B cell (primary cell): ENCODE data around the gene TRAF5. TPM values are rescaled to one million over a fixed set of nuclear protein-coding genes. Genes with fewer than 3 reads are reported as not detected.

Experiments used
- ATAC-seq: fragments of 200-7000 bp; cut with Tn5 transposase; one replicate; pipeline ENCODE4 v1.10.0; 2021; ENCODE audit warnings: low read depth, mild to moderate bottlenecking, moderate number of reproducible peaks, moderate library complexity
- CTCF ChIA-PET: fragments of 350-600 bp; sonication (Branson Sonifier 250); formaldehyde crosslinking; loops from one replicate; lab custom pipeline; 2021; ENCODE audit warnings: antibody characterized with exemption, inconsistent platforms; lab: Charles Lee
- POLR2A ChIA-PET: fragments of 350-600 bp; sonication (Branson Sonifier 250); formaldehyde crosslinking; loops from one replicate; lab custom pipeline; 2021; ENCODE audit warnings: antibody characterized with exemption; lab: Charles Lee
- DNase-seq: peaks from one replicate; pipeline ENCODE4 v3.0.0; 2013
- H2AFZ ChIP-seq: 2 replicates; pipeline ENCODE4 v1.6.1; 2012; ENCODE audit warnings: mild to moderate bottlenecking, low read depth, low read length; ENCODE audit not compliant: insufficient read depth, poor library complexity, severe bottlenecking
- H3K27ac ChIP-seq, 2 donors: 1 replicate in 1 of 2; 2 replicates in 1 of 2; pipeline ENCODE4 v1.5.1; 2012 to 2013; ENCODE audit warnings: low read length in 2 of 2, mild to moderate bottlenecking in 2 of 2, moderate library complexity in 1 of 2
- H3K27me3 ChIP-seq, 4 experiments: fragments of 200-600 bp in 1 of 4; sonication (generic) in 1 of 4; replicated peaks in 1 of 4; 1 replicate in 2 of 4; 2 replicates in 2 of 4; pipeline versions ENCODE4 v1.6.1 to v1.7.0; 2013 to 2016; ENCODE audit warnings: low read length in 3 of 4, mild to moderate bottlenecking in 2 of 4, mixed read lengths in 1 of 4, moderate library complexity in 1 of 4; ENCODE audit not compliant: insufficient read depth in 4 of 4, control insufficient read depth in 3 of 4; ENCODE audit errors: control extremely low read depth in 1 of 4
- H3K36me3 ChIP-seq, 2 experiments: replicated peaks in 1 of 2; 1 replicate in 1 of 2; 2 replicates in 1 of 2; pipeline versions ENCODE4 v1.6.1 to v1.7.1; 2013; ENCODE audit warnings: low read length in 1 of 2; ENCODE audit not compliant: insufficient read depth in 2 of 2, control insufficient read depth in 1 of 2; ENCODE audit errors: control extremely low read depth in 1 of 2, extremely low read depth in 1 of 2
- H3K4me1 ChIP-seq, 2 donors: fragments of 200-600 bp in 1 of 2; sonication (generic) in 1 of 2; 1 replicate in 1 of 2; 2 replicates in 1 of 2; pipeline versions ENCODE4 v1.5.1 to v1.6.1; 2013 to 2017; ENCODE audit warnings: low read length in 2 of 2; ENCODE audit not compliant: control insufficient read depth in 2 of 2, insufficient read depth in 2 of 2
- H3K4me2 ChIP-seq: replicated peaks from 2 replicates; pipeline ENCODE3; 2012; ENCODE audit warnings: mild to moderate bottlenecking, low read depth, low read length; ENCODE audit not compliant: poor library complexity, severe bottlenecking
- H3K4me3 ChIP-seq, 5 experiments: fragments of 200-600 bp in 1 of 5; sonication (generic) in 1 of 5; 1 replicate in 3 of 5; 2 replicates in 2 of 5; pipeline versions ENCODE4 v1.5.1 to v1.7.0; 2011 to 2016; ENCODE audit warnings: low read length in 4 of 5, mild to moderate bottlenecking in 4 of 5, low read depth in 2 of 5, control low read depth in 1 of 5, moderate library complexity in 1 of 5; ENCODE audit not compliant: insufficient read depth in 1 of 5; ENCODE audit errors: control extremely low read depth in 1 of 5, extremely low read depth in 1 of 5
- H3K79me2 ChIP-seq: fragments of 200-600 bp; sonication (generic); one replicate; pipeline ENCODE4 v1.6.0; 2016; ENCODE audit warnings: low read length; ENCODE audit not compliant: control insufficient read depth, insufficient read depth
- H3K9ac ChIP-seq: fragments of 200-600 bp; sonication (generic); 2 replicates; pipeline ENCODE4 v1.6.1; 2017; ENCODE audit warnings: mild to moderate bottlenecking, low read length, moderate library complexity
- H3K9me3 ChIP-seq, 3 donors: one replicate each; pipeline versions ENCODE4 v1.6.1 to v1.7.1; 2013; ENCODE audit warnings: low read length in 2 of 3; ENCODE audit not compliant: control insufficient read depth in 2 of 3, insufficient read depth in 1 of 3; ENCODE audit errors: control extremely low read depth in 1 of 3
- H4K20me1 ChIP-seq: 2 replicates; pipeline ENCODE4 v1.6.0; 2012; ENCODE audit warnings: mild to moderate bottlenecking, low read length; ENCODE audit not compliant: insufficient read depth, control insufficient read depth, poor library complexity, severe bottlenecking
- H3K27ac Mint-ChIP-seq: one replicate; pipeline ENCODE4 v1.8.0; 2021; ENCODE audit warnings: mixed read lengths
- H3K27me3 Mint-ChIP-seq: one replicate; pipeline ENCODE4 v1.8.0; 2021; ENCODE audit warnings: mixed read lengths
- H3K4me1 Mint-ChIP-seq: one replicate; pipeline ENCODE4 v1.8.0; 2021; ENCODE audit warnings: mixed read lengths
- H3K4me3 Mint-ChIP-seq: one replicate; pipeline ENCODE4 v1.8.0; 2021; ENCODE audit warnings: mixed read lengths
- H3K9me3 Mint-ChIP-seq: one replicate; pipeline ENCODE4 v1.8.0; 2022; ENCODE audit warnings: mixed read lengths; ENCODE audit not compliant: insufficient read depth
- CTCF ChIP-seq: fragments of 200-600 bp; IDR thresholded peaks from one replicate; pipeline ENCODE4 v1.8.0; 2022; ENCODE audit warnings: antibody characterized with exemption, mild to moderate bottlenecking
- EZH2 ChIP-seq: IDR thresholded peaks from 2 replicates; pipeline ENCODE4 v1.6.1; 2012; ENCODE audit warnings: borderline replicate concordance, low read depth, mild to moderate bottlenecking, moderate library complexity, low read length; ENCODE audit not compliant: insufficient read depth, poor library complexity, severe bottlenecking
- WGBS: methylation state at CpG from one replicate; pipeline ENCODE4 v1.1.5; 2013; ENCODE audit warnings: missing lambda C conversion rate; ENCODE audit not compliant: insufficient coverage; 5-methylcytosine and 5-hydroxymethylcytosine counted together
- intact Hi-C: fragments of 100-400 bp; cut with micrococcal nuclease; formaldehyde crosslinking; loops from one replicate; pipeline ENCODE4 v1.10.0; 2022
- polyA plus RNA-seq: library from polyadenylated mRNA; depleted of rRNA; stranded (reverse); fragments of >200 nt; gene quantifications from 2 replicates; pipeline ENCODE4 v1.2.3, GENCODE V29; 2012
- total RNA-seq, 2 donors: library from RNA; stranded (reverse); fragments of 120-200 nt in 1 of 2; gene quantifications; 1 replicate in 1 of 2; 2 replicates in 1 of 2; pipeline versions ENCODE4 v1.2.3 to v1.2.4, GENCODE V29; 2013 to 2022

The TRAF5 gene
- total and polyA plus RNA-seq, 2 donors (not counting 1 experiment from before 2014, with no cell fraction given): 129 to 143 TPM

DNA sequence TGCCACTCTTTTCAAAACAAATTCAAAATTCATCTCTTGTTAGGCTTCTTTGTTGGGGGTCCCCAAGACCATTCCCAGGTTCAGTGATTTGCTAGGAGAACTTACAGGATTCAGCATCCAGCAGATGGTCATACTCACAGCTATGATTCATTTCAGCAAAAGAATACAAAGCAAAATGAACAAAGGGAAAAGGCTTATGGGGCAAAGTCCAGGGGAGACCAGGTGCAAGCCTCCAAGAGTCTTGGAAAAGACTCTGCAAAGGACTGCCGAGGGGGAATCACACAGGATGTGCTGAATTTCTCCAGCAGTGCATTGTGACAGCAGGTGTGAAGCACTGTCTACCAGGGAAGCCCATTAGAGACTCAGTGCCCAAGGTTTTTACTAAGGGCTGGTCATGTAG lies 7.3 kb downstream of the TRAF5 start:
- ATAC-seq: no peak
- intact Hi-C loops: loop anchor here (10.0 kb wide), 1 partner anchor 989 kb away; no protein-coding TSS in a partner anchor

More for the DNA sequence above, 7.3 kb downstream of the TRAF5 start:
- Histone ChIP-seq H3K4me1 (peaks cover 98 to 100% of the 10 kb centered on the region in 2 donors), H3K27me3 (no peaks in the 10 kb centered on the region), H3K4me3 (no peak overlapping the region), H3K4me2 (peak overlapping the region; percentile 34), H3K79me2 (peaks cover 100% of the 10 kb centered on the region), H3K36me3 (peaks cover 0 to 34% of the 10 kb centered on the region in 2 experiments), H3K9ac (no peak overlapping the region), H4K20me1 (peaks cover 16% of the 10 kb centered on the region), H2AFZ (no peak overlapping the region), H3K27ac (peak overlapping the region; percentile 90 to 92), H3K9me3 (no peaks in the 10 kb centered on the region)
- POLR2A ChIA-PET: no interaction called here
- no peak for DNase-seq
- CTCF ChIA-PET: interaction anchor here (13.8 kb wide), 1 partner anchor 10 kb away, joined by 333 read pairs; no protein-coding TSS in a partner anchor
- TF ChIP-seq CTCF (no peak), EZH2 (no peak)
- no peaks in the 10 kb centered on the region for H3K9me3 Mint-ChIP-seq
- peak overlapping the region; percentile 97 for H3K27ac Mint-ChIP-seq
- peaks cover 93% of the 10 kb centered on the region for H3K4me1 Mint-ChIP-seq
- H3K4me3 Mint-ChIP-seq: peak overlapping the region; percentile 66
- 69% methylated on average over 1 of the region's 1 CpG for WGBS
- no peaks in the 10 kb centered on the region for H3K27me3 Mint-ChIP-seq
